ENCODE measurements around the gene SMLR1. TPM values are rescaled to one million over a fixed set of nuclear protein-coding genes. Genes with fewer than 3 reads are reported as not detected.

The SMLR1 gene
- total RNA-seq, 1 experiment from 2014 or later = not detected

GRCh38 chr6:130862370-130862769 is 35.2 kb downstream of the SMLR1 start:
- POLR2A ChIA-PET = no interaction called here
- Histone ChIP-seq H3K79me2 (ENCODE audit: insufficient read depth, low read length) (no peaks in the 10 kb centered on the region), H3K9ac (ENCODE audit: low read length) (no peak overlapping the region), H3K27me3 (ENCODE audit: insufficient read depth, low read length) (no peaks in the 10 kb centered on the region), H3K4me3 (replicated peaks in 1 of 2; ENCODE audit: low read depth in 1 of 2, low read length in 2 of 2) (no peak overlapping the region), H3K9me3 (ENCODE audit: control insufficient read depth in 1 of 2, insufficient read depth in 1 of 2, low read depth in 1 of 2, low read length in 2 of 2) (no peaks in the 10 kb centered on the region), H3K27ac (ENCODE audit: low read depth, low read length) (no peak overlapping the region), H2AFZ (ENCODE audit: low read depth, low read length, poor library complexity, severe bottlenecking) (no peak overlapping the region), H3K9me2 (ENCODE audit: insufficient read depth) (no peaks in the 10 kb centered on the region), H3K4me2 (ENCODE audit: low read length) (no peak overlapping the region), H3K4me1 (ENCODE audit: control insufficient read depth in 1 of 2, insufficient read depth in 2 of 2, low read length in 2 of 2) (no peaks in the 10 kb centered on the region), H3K36me3 (ENCODE audit: control insufficient read depth in 1 of 2, insufficient read depth in 2 of 2, low read length in 2 of 2) (no peaks in the 10 kb centered on the region), H4K20me1 (ENCODE audit: insufficient read depth) (no peaks in the 10 kb centered on the region)
- ATAC-seq (no peak), DNase-seq (ENCODE audit: low read depth, low spot score) (no peak)
- intact Hi-C loops (cut with micrococcal nuclease) = no loop called here
- RAD21 ChIA-PET (ENCODE audit: low non-redundant PET in 1 of 2, low total read pairs in 2 of 2, uncharacterized antibody in 2 of 2, unreplicated experiment in 2 of 2) = no interaction called here
- TF ChIP-seq RAD21 (IDR thresholded peaks at IDR 0.05; ENCODE audit: low read depth) (no peak), EGR1 (IDR thresholded peaks at IDR 0.05; ENCODE audit: low read depth) (no peak), ZBTB33 (IDR thresholded peaks at IDR 0.05; ENCODE audit: extremely low read depth, insufficient replicate concordance, low read length) (no peak), TCF7L2 (IDR thresholded peaks at IDR 0.05; ENCODE audit: borderline replicate concordance, extremely low read depth, insufficient read depth, insufficient read length) (no peak), REST (IDR thresholded peaks at IDR 0.05; ENCODE audit: low read depth) (no peak), EZH2phosphoT487 (IDR thresholded peaks at IDR 0.05; ENCODE audit: borderline replicate concordance) (no peak), ELF1 (IDR thresholded peaks at IDR 0.05; ENCODE audit: borderline replicate concordance, low read depth) (no peak), CTCF (IDR thresholded peaks at IDR 0.05 in 2 of 3, conservative IDR thresholded peaks at IDR 0.05 in 1 of 3; ENCODE audit: borderline replicate concordance in 1 of 3, insufficient read depth in 1 of 3, low read depth in 2 of 3, low read length in 2 of 3) (no peak), POLR2AphosphoS5 (IDR thresholded peaks at IDR 0.05; ENCODE audit: low read depth, low read length) (no peak), SRF (IDR thresholded peaks at IDR 0.05; ENCODE audit: low read depth) (no peak), CEBPB (IDR thresholded peaks at IDR 0.05; ENCODE audit: low read depth) (no peak), MAX (IDR thresholded peaks at IDR 0.05) (no peak), ZNF274 (IDR thresholded peaks at IDR 0.05; ENCODE audit: low read depth, low read length) (no peak), JUND (IDR thresholded peaks at IDR 0.05) (no peak)
- CTCF ChIA-PET = no interaction called here
- BruUV-seq (replicated peaks) = no TSS peak

All from HCT116 (cell line).